RWPE2 (cell line): ENCODE data around the gene SKI.
"Not testable (repeated sequence)": the region's sequence is repeated elsewhere in the genome, so short reads cannot be mapped to it uniquely, and the experiment has no call there.

Experiments
- ATAC-seq: fragments of 200-7000 bp; cut with Tn5 transposase; 3 replicates; pipeline ENCODE4 v1.9.1; 2021; ENCODE audit warnings: low read depth
- DNase-seq: peaks from one replicate; pipeline ENCODE4 v3.0.0-alpha.2; 2020; ENCODE audit warnings: low spot score
- H3K27ac ChIP-seq: fragments of 450-650 bp; 2 replicates; pipeline ENCODE4 v1.5.1; 2017; ENCODE audit warnings: mild to moderate bottlenecking; ENCODE audit not compliant: poor library complexity, severe bottlenecking
- H3K27me3 ChIP-seq: fragments of 250-450 bp; sonication (Bioruptor Pico); 2 replicates; pipeline ENCODE4 v1.5.1; 2021; ENCODE audit warnings: mild to moderate bottlenecking, moderate library complexity; ENCODE audit not compliant: insufficient read depth, poor library complexity, severe bottlenecking
- H3K36me3 ChIP-seq: fragments of 250-450 bp; sonication (Bioruptor Pico); 2 replicates; pipeline ENCODE4 v1.5.1; 2020; ENCODE audit warnings: low read depth, mild to moderate bottlenecking, moderate library complexity
- H3K4me1 ChIP-seq: fragments of 250-450 bp; sonication (Bioruptor Pico); 2 replicates; pipeline ENCODE4 v1.5.1; 2021; ENCODE audit warnings: mild to moderate bottlenecking, moderate library complexity; ENCODE audit not compliant: insufficient read depth, poor library complexity, severe bottlenecking
- H3K4me3 ChIP-seq: fragments of 250-450 bp; sonication (Bioruptor Pico); 2 replicates; pipeline ENCODE4 v1.5.1; 2021; ENCODE audit warnings: mild to moderate bottlenecking, moderate library complexity; ENCODE audit not compliant: severe bottlenecking
- H3K9me3 ChIP-seq: fragments of 250-450 bp; sonication (Bioruptor Pico); 2 replicates; pipeline ENCODE4 v1.5.1; 2021; ENCODE audit warnings: mild to moderate bottlenecking, moderate library complexity; ENCODE audit not compliant: severe bottlenecking
- CTCF ChIP-seq: fragments of 450-650 bp; IDR thresholded peaks from one replicate; pipeline ENCODE4 v1.5.1; 2017; ENCODE audit warnings: mild to moderate bottlenecking, moderate library complexity; ENCODE audit not compliant: poor library complexity, severe bottlenecking

Gene SKI

DNA sequence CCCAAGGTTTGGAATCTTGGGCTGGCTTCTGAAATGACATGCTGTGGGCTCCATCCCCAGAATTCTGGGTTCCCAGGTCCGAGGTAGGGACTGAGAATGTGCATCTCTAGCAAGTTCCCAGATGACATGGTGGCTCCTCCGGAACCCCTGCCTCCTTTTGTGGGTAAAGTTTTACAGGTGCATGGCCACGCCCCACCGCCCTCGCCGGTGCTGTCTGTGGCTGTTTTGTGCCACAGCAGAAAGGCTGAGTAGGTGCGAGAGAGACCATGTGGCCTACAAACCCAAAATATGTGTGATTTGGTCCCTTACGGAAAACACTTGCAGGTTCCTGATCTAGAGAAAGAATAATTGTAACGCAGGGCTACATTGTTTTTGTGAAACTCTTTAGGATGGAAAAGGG lies 30.9 kb downstream of the SKI start:
- peaks cover 6% of the 10 kb centered on the region for H3K9me3 ChIP-seq
- DNase-seq (no peak), ATAC-seq (no peak)
- H3K4me3 ChIP-seq = no peak overlapping the region
- H3K4me1 ChIP-seq = peaks cover 8% of the 10 kb centered on the region
- H3K36me3 ChIP-seq = peaks cover 7% of the 10 kb centered on the region; the same call in 1 of the 2 replicates
- no peak overlapping the region for H3K27ac ChIP-seq
- TF ChIP-seq CTCF = no peak
- H3K27me3 ChIP-seq = no peaks in the 10 kb centered on the region

DNA sequence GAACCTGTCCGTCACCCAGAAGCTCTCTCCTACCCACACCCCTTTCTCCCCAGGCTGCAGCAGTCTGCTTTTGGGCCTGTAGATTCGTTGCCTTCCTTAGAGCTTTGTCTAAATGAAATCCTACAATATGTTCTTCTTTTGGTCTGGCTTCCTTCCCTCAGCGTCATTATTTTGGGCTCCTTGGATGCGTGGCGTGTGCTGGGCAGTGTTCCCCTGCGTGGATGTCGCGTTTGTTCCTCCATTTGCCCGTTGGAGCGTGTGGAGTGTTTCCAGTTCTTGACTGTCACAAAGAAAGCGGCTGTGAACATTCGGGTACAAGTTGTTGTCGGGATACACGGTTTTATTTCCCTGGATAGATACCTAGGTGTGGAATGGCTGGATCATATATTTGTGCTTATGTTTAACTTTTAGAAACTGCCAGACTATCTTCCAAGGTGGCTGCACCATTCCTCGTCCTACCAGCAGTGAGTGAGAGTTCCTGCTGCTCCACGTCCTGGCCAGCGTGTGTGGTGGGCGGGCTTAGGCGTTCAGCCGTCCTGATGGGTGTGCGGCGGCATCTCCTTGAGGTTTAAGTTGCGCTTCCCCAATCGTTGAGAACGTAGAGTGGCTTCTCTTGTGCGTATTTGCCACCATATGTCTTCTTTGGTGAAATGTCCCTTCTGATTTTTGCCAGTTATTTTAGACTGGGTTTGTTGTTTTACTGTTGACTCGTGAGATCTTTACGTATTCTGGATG lies 31.7 kb downstream of the SKI start:
- no peak overlapping the region for H3K4me3 ChIP-seq
- peaks cover under 1% of the 10 kb centered on the region; the same call in 1 of the 2 replicates for H3K36me3 ChIP-seq
- ATAC-seq (no peak), DNase-seq (no peak)
- peaks cover under 1% of the 10 kb centered on the region for H3K9me3 ChIP-seq
- peaks cover 7% of the 10 kb centered on the region for H3K4me1 ChIP-seq
- H3K27ac ChIP-seq = no peak overlapping the region
- no peaks in the 10 kb centered on the region for H3K27me3 ChIP-seq
- TF ChIP-seq CTCF = no peak

DNA sequence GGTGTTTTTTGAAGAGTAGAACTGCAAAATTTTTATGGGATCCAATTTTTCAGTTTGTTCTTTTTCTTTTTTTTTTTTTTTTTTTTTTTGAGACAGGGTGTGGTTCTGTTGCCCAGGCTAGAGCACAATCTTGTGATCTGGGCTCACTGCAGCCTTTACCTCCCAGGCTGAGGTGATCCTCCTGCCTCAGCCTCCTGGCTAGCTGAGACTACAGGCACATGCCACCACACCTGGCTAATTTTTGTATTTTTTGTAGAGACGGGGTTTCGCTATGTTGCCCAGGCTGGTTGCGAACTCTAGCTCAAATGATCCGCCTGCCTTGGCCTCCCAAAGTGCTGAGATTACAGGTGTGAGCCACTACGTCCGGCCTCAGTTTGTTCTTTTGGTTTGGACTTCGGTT lies 32.4 kb downstream of the SKI start:
- not testable (repeated sequence) for H3K4me3 ChIP-seq

DNA sequence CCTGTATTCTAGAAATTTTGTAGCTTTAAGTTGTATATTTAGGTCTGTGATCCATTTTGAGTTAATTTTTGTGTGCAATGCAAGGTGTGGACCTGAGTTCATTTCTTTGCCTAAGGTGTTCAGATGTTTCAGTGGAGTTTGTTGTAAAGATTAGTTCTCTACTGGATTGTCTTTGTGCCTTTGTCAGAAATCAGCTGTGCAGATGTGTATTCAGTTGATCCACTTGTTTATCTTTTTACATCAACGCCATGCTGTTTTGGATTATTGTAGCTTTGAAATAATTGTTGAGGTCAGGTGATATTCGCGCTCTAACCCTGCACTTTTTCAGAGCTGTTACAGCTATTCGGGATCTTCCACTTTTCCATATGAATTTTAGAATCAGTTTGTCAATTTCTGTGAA lies 32.8 kb downstream of the SKI start:
- no peak for TF ChIP-seq CTCF
- no peak for ATAC-seq
- no peaks in the 10 kb centered on the region for H3K27me3 ChIP-seq

More for the DNA sequence above, 32.4 kb downstream of the SKI start:
- H3K27me3 ChIP-seq, DNase-seq, H3K9me3 ChIP-seq, H3K4me1 ChIP-seq, H3K27ac ChIP-seq, H3K36me3 ChIP-seq, ATAC-seq: not testable (repeated sequence)

DNA sequence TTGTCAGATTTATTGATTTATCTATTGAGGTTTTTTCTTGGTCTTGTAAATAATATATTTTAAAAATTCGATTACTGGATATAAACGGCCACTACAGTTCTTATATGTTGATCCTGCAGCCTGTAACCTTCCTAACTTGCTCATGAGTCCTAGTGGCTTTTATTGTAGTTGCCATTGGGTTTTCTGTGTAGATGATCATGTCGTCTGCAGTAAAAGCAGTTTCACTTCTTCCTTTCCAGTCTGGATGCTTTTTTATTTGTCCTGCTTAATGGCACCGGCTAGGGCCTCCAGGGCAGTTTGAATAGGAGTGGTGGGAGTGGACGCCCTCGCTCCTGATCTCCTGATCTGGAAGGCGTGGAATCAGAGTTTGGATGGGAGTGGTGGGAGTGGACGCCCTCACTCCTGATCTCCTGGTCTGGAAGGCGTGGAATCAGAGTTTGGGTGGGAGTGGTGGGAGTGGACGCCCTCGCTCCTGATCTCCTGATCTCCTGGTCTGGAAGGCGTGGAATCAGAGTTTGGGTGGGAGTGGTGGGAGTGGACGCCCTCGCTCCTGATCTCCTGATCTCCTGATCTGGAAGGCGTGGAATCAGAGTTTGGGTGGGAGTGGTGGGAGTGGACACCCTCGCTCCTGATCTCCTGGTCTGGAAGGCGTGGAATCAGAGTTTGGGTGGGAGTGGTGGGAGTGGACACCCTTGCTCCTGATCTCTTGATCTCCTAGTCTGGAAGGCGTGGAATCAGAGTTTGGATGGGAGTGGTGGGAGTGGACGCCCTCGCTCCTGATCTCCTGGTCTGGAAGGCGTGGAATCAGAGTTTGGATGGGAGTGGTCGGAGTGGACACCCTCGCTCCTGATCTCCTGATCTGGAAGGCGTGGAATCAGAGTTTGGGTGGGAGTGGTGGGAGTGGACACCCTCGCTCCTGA lies 33.6 kb downstream of the SKI start:
- DNase-seq, ATAC-seq, H3K27me3 ChIP-seq, H3K27ac ChIP-seq, H3K4me1 ChIP-seq, H3K4me3 ChIP-seq, H3K36me3 ChIP-seq, H3K9me3 ChIP-seq: not testable (repeated sequence)

More for the DNA sequence above, 32.8 kb downstream of the SKI start:
- Histone ChIP-seq H3K27ac (no peak overlapping the region), H3K36me3 (no peaks in the 10 kb centered on the region), H3K4me3 (no peak overlapping the region), H3K9me3 (peaks cover 2% of the 10 kb centered on the region), H3K4me1 (peaks cover 3% of the 10 kb centered on the region)
- DNase-seq = no peak
